Breast epithelium (tissue), 3 donors: Measurements from ENCODE around the gene DISP1.

Source experiments
- CTCF ChIP-seq, 3 donors: fragments of 450-650 bp; IDR thresholded peaks; one replicate each; pipeline ENCODE4 v1.5.1; 2016 to 2017; ENCODE audit warnings: antibody characterized with exemption in 3 of 3, mild to moderate bottlenecking in 3 of 3, moderate library complexity in 3 of 3
- POLR2A ChIP-seq: fragments of 450-650 bp; IDR thresholded peaks from one replicate; pipeline ENCODE4 v1.6.1; 2016; ENCODE audit warnings: antibody characterized with exemption, mild to moderate bottlenecking, moderate library complexity
- POLR2AphosphoS5 ChIP-seq, 3 donors: sonication (generic); formaldehyde crosslinking; IDR thresholded peaks; one replicate each; pipeline ENCODE4 v1.6.1; 2017; ENCODE audit warnings: antibody characterized with exemption in 3 of 3

- no peak for TF ChIP-seq CTCF (IDR thresholded peaks at IDR 0.05)
- no peak for TF ChIP-seq POLR2A
- no peak for TF ChIP-seq POLR2AphosphoS5 (IDR thresholded peaks at IDR 0.05)
Observed at GRCh38 chr1:222818171-222818570, 3.3 kb downstream of the DISP1 start.
